Central memory CD8-positive, alpha-beta T cell (primary cell): ENCODE measurements around the gene ETV4.

Experiments
- ATAC-seq: fragments of 150-1000 bp; cut with Tn5 transposase; replicated peaks from 2 replicates; pipeline ENCODE4 v1.10.0; 2022; ENCODE audit warnings: mild to moderate bottlenecking, moderate FRiP score, moderate number of reproducible peaks; ENCODE audit not compliant: poor library complexity, severe bottlenecking; ENCODE audit errors: extremely low read depth
- DNase-seq, 2 donors: peaks; one replicate each; pipeline ENCODE4 v3.0.0; 2021; ENCODE audit warnings: low spot score in 2 of 2
- H3K27ac Mint-ChIP-seq: one replicate; pipeline ENCODE4 v1.8.0; 2022; ENCODE audit warnings: low read depth, mild to moderate bottlenecking, moderate library complexity, mixed read lengths
- H3K27me3 Mint-ChIP-seq: one replicate; pipeline ENCODE4 v1.8.0; 2022; ENCODE audit warnings: mixed read lengths
- H3K36me3 Mint-ChIP-seq: one replicate; pipeline ENCODE4 v1.8.0; 2022; ENCODE audit warnings: mild to moderate bottlenecking, moderate library complexity, mixed read lengths; ENCODE audit not compliant: insufficient read depth
- H3K4me1 Mint-ChIP-seq: one replicate; pipeline ENCODE4 v1.8.0; 2022; ENCODE audit warnings: mixed read lengths
- H3K4me3 Mint-ChIP-seq: one replicate; pipeline ENCODE4 v1.8.0; 2022; ENCODE audit warnings: mild to moderate bottlenecking, moderate library complexity, mixed read lengths
- H3K9me3 Mint-ChIP-seq: one replicate; pipeline ENCODE4 v1.8.0; 2022; ENCODE audit warnings: mixed read lengths

The ETV4 gene

DNA sequence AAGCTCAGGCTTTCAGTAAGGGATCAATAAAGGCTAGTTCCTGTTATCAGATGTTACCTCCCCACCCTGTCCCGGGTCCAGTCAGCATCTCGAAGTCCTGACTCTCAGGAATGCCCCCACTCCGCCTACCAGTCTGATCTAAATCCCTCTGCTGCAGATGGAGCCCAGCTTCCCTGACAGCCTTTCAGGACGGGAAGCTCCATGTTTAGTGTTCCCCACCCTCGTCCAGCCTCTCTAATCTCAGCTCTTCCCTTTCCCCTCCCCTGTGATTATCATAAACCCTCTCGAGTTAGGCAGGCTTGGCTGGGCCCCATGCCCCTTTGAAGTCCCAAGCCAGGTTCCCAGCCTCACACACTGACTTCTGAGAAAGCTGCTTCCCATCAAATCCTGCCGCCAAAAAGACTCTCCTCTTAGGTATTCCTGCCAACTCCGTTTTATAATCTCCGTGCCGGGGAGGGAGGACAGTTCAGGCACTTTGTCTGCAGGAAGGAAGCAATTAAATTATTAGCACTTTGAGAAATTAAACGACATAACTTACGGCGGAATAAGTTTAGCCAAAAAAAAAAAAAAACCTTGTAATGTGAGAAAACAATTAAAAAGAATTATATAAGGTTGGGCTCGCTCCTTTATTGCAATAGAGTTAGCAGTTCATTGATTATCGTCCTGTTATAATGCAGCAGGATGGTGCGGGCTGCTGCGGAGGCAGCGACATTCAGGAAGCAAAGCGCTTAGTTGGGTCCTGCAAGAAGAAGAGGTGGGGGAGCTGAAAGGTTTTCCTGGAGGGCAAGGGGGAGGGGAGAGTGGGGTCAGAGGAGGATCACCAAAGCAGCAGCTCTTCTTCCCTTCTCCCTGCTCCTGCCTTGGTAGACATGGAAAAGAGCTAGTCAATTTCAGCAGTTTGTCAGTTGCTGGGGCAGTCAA lies 16.8 kb upstream of the ETV4 start:
- H3K9me3 Mint-ChIP-seq, result no peaks in the 10 kb centered on the region
- no peak overlapping the region for H3K27ac Mint-ChIP-seq
- H3K36me3 Mint-ChIP-seq, result no peaks in the 10 kb centered on the region
- H3K4me1 Mint-ChIP-seq, result no peaks in the 10 kb centered on the region
- ATAC-seq (no peak), DNase-seq (no peak)
- H3K27me3 Mint-ChIP-seq, result peaks cover 56% of the 10 kb centered on the region
- no peak overlapping the region for H3K4me3 Mint-ChIP-seq

DNA sequence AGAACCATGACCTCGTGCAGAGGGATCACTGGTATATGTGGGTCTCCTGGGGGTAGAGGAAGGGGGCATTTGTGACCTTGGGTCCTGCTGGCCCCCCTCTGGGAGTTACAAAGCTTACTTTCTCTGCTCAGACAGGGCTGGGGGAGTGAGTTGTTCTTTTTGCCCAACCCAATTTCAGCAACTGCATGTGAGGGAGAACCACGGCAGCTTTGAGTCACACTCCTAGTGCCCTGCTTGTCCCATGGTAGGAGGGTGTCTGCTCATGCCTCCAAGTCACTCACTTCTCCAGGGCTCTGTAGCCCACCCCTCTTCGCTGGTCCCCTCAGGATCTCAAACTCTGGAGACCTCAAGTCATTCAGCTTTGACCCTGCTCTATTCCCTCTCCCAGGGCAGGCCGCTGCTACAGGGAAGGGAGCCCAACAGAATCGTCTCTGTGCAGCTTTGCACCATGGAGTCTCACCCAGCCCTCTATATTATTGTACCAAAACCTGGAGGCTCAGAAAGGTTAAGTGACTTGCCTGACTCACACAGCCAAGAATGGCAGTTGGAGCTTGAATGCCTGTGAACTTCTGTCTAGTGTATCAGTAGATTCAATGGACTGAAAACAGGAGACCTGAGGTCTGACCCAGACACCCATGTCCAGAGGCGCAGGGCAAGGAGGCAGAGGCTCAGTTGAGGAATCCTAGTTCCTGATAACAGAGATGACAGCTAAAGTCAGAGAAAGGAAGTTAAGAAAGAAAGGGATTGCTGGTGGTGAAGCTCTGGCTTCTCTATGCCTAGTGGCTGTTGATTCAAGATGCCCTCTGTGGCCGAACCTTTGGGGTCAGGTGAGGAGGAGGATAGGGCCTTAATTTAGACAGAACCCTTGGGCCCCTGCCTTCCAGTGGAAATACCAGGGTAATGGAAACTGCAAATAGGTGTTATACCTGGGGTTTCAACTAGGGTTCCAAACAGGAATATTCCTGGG lies 14.6 kb upstream of the ETV4 start:
- no peaks in the 10 kb centered on the region for H3K4me1 Mint-ChIP-seq
- ATAC-seq (no peak), DNase-seq (no peak)
- no peak overlapping the region for H3K4me3 Mint-ChIP-seq
- H3K27me3 Mint-ChIP-seq, result peaks cover 56% of the 10 kb centered on the region
- H3K36me3 Mint-ChIP-seq, result no peaks in the 10 kb centered on the region
- H3K9me3 Mint-ChIP-seq, result no peaks in the 10 kb centered on the region
- H3K27ac Mint-ChIP-seq, result no peak overlapping the region

DNA sequence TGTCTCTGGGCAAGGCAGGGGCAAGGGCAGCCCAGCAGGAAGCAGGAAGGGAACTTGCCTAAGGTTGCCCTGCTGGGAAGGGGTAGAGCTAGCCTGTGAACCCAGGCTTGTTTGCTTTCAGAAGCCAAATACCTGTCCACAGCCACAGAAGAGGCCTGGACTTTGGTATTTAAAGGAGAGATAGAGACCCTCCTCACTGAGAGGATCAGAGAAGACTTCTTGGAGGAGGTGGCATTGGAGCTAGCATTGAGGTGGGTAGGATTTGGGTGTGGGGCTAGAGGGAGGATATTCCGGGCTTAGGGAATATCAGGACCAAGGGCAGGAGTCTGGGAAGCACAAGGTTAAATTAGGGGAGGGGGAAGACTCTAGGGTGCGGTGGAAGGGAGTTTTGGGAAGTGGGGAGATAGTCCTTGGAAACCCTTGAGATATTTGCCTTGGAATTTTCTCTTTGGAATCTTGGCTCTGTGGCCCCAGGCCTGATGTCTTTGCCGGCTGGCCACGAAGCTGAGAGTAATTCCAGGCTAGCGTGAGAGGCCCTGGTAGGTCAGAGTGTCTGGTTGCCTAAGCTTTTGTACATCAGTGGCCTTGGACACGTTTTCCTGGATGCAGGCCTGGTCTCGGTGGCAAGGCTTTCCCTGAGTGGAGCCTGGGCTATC lies 13.1 kb upstream of the ETV4 start:
- no peak for ATAC-seq
- H3K4me1 Mint-ChIP-seq, result no peaks in the 10 kb centered on the region

DNA sequence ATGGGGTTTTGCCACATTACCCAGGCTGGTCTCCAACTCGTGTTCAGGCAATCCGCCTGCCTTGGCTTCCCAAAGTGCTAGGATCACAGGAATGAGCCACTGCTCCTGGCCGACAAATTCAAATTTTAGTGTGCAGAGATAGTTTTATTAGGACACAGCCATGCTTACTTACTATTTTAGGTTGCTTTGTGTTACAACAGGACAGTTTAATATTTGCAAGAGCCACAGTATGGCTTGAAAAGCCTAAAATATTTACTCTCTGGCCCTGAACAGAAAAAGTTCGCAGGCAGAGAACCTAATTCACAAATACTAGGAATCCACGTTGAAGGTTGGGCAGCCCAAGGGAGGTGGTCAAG lies 12.6 kb upstream of the ETV4 start:
- Mint-ChIP-seq H3K4me1 (no peaks in the 10 kb centered on the region), H3K36me3 (no peaks in the 10 kb centered on the region), H3K27ac (no peak overlapping the region), H3K9me3 (no peaks in the 10 kb centered on the region), H3K27me3 (peaks cover 54% of the 10 kb centered on the region), H3K4me3 (no peak overlapping the region)
- ATAC-seq, result no peak
- no peak for DNase-seq

More for the DNA sequence above, 13.1 kb upstream of the ETV4 start:
- no peak for DNase-seq
- no peaks in the 10 kb centered on the region for H3K36me3 Mint-ChIP-seq
- H3K9me3 Mint-ChIP-seq, result no peaks in the 10 kb centered on the region
- H3K27me3 Mint-ChIP-seq, result peaks cover 54% of the 10 kb centered on the region
- H3K27ac Mint-ChIP-seq, result no peak overlapping the region
- H3K4me3 Mint-ChIP-seq, result no peak overlapping the region

DNA sequence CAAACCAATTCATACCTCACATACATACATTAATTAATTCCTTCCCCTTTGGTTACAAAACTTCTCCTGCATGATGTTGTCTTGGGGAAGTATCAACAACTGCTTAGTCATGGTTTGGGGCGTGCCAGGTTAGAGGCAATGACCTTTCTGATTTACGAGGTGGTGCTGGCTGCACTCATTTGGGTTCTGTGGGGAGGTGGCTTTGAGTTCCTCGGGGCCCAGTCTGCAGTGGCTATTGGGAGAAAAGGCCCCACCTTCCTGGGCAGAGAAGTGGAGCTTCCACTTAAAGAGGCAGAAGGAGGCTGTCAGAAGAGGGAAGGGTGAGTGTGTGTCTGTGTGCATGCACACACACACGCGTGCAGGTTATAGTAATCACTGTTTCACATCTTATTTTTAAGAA lies 10.2 kb upstream of the ETV4 start:
- Mint-ChIP-seq H3K4me3 (no peak overlapping the region), H3K27me3 (peaks cover 44% of the 10 kb centered on the region), H3K36me3 (no peaks in the 10 kb centered on the region), H3K9me3 (no peaks in the 10 kb centered on the region), H3K4me1 (no peaks in the 10 kb centered on the region), H3K27ac (no peak overlapping the region)
- ATAC-seq (no peak), DNase-seq (no peak)

DNA sequence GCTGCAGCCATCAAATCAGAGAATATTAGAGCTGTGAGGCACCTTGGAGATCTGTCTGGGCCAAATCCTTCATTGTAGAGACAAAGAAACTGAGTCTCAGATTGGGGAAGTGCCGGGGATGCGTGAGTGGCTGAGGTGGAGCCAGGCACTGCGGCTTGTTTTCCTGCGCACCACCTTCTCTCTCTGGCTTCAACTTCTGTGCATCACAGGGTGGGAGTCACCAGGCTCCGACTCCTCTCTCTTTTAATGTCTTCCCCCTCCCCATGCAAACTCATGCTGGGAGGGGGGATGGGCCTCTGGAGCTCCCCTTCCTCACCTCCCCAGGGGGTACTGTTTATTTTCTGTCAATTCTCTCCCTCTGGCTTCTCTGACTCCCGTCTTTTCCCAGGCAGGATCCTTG lies 8.7 kb upstream of the ETV4 start:
- Mint-ChIP-seq H3K4me1 (no peaks in the 10 kb centered on the region), H3K9me3 (no peaks in the 10 kb centered on the region), H3K36me3 (no peaks in the 10 kb centered on the region), H3K4me3 (no peak overlapping the region), H3K27me3 (peaks cover 49% of the 10 kb centered on the region), H3K27ac (no peak overlapping the region)
- DNase-seq (no peak), ATAC-seq (no peak)

DNA sequence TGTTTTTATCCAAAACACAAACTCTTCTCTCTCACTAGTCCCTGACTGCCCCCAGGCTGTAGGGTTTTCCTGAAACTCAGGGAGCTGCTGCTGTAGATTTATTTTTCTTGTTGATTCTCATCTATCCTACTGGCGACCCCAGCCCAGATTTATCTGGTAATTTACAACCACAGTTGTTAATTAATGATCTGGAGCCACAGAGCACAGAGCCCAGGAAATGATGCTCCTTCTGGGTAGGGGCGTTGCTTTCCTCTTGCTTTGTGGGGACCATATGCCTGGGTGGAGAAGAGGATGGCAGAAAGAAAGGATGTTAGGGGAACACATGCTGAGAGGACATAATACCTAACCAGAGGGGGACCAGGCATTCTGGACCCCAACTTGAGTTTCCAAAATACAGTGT lies 7.4 kb upstream of the ETV4 start:
- ATAC-seq (no peak), DNase-seq (no peak)
- H3K4me3 Mint-ChIP-seq, result no peak overlapping the region
- no peaks in the 10 kb centered on the region for H3K9me3 Mint-ChIP-seq
- H3K4me1 Mint-ChIP-seq, result no peaks in the 10 kb centered on the region
- H3K27me3 Mint-ChIP-seq, result peaks cover 51% of the 10 kb centered on the region
- H3K27ac Mint-ChIP-seq, result no peak overlapping the region
- H3K36me3 Mint-ChIP-seq, result no peaks in the 10 kb centered on the region

DNA sequence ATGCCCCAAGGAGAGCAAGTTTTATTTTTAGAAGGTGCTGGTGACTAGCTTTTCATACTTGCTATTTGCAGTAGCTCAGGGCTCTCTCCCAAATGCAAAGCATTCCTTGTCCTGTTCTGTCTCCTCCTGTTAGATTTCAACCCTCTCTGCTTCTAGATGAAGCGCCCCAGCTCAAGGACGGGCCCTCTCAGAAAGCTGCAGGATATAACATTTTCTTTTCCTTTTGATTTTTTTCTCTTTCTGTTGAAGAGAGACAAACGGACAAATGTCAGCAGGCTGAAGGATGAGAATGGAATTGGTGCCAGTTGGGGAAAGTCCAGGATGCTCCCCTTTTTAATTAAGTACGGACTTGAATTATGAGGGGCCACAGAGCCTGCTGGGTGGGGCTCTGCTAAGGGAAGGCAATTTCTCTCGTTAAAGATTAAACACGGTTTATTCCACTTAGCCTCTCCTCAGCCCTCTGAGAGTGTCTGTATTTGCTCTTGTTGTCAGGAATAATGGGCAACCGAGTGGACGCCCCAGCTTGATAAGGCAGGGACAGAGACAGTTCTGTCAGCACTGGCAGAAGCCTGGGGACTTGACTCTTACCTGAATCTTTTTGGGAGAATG lies 6.2 kb upstream of the ETV4 start:
- no peak for DNase-seq
- H3K4me3 Mint-ChIP-seq, result no peak overlapping the region
- H3K36me3 Mint-ChIP-seq, result no peaks in the 10 kb centered on the region
- peaks cover 1% of the 10 kb centered on the region for H3K4me1 Mint-ChIP-seq
- H3K27me3 Mint-ChIP-seq, result peaks cover 61% of the 10 kb centered on the region
- H3K27ac Mint-ChIP-seq, result no peak overlapping the region
- no peaks in the 10 kb centered on the region for H3K9me3 Mint-ChIP-seq
- ATAC-seq, result no peak

DNA sequence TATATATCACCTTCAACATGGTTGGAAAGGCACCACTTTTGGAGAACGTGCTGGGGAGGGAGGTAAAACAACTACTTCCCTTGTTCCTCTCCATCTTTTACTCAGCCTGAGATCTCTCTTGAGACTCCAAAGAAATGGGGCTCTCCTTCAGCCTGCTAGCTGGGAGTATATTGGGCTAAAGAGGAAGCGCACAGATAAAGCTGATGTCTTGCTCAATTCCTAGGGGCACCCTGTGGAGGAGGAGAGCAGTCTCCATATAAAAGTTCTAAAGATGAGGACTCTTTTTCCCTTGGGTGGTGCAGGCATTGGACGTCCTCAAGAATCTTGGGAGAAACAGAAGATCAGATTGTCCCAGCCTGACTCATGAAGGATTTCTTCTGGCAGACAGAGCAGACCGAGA lies 4.6 kb upstream of the ETV4 start:
- peaks cover 7% of the 10 kb centered on the region for H3K36me3 Mint-ChIP-seq
- no peaks in the 10 kb centered on the region for H3K9me3 Mint-ChIP-seq
- peaks cover 74% of the 10 kb centered on the region for H3K27me3 Mint-ChIP-seq
- H3K4me1 Mint-ChIP-seq, result peaks cover 13% of the 10 kb centered on the region
- H3K4me3 Mint-ChIP-seq, result no peak overlapping the region
- no peak for DNase-seq
- no peak overlapping the region for H3K27ac Mint-ChIP-seq
- no peak for ATAC-seq

DNA sequence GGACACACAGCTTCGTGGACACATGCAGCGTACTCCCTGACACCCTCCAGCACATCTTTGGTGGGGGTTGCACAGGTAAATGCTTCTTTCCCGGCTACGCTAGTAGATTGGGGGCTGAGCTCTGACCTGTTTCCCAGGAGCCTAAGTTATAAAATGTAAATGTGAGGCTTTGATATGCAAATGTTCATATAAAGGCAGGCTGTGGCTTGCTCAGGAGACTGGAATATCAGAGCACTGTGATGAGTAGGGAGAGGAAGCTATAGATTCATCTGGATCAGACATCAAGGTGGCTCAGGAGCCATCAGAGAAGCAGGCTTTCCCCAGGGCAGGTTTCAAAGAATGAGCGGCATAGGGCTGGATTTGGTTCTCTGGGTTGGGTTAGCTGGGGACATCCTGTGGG lies 3.4 kb upstream of the ETV4 start:
- Mint-ChIP-seq H3K4me1 (peaks cover 20% of the 10 kb centered on the region), H3K27me3 (peaks cover 80% of the 10 kb centered on the region), H3K27ac (no peak overlapping the region), H3K4me3 (no peak overlapping the region), H3K36me3 (peaks cover 15% of the 10 kb centered on the region), H3K9me3 (no peaks in the 10 kb centered on the region)
- ATAC-seq (no peak), DNase-seq (no peak)

DNA sequence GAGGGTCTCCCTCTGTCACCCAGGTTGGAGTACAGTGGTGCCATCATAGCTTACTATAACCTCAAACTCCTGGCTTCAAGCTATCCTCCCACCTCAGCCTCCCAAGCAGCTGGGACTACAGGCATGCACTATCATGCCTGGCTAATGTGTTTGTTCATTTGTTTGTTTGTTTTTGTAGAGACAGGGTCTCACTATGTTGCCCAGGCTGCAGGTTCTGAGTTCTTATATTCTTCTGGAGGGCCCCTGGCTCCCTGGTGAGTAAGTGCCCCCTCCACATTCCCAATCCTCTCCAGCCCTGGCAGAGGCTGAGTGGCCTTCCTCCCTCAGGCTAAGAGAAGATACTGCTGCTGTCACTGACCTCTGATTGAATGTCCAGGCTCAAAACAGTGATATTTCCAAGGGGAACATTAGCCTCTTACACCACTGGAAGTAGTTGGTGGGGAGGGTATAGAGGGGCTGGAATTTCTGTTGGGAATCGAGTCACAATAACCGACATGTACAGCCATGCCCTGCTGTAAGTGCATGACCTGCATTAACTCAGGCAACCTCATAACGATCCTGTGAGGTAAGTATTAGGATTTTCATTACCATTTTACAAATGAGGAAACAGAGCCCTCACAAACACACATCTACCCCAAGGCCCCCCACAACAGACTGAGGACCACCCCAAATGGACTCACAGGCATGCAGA lies 2.7 kb upstream of the ETV4 start:
- Mint-ChIP-seq H3K4me3 (no peak overlapping the region), H3K27me3 (peaks cover 80% of the 10 kb centered on the region), H3K36me3 (peaks cover 15% of the 10 kb centered on the region), H3K9me3 (no peaks in the 10 kb centered on the region), H3K4me1 (peaks cover 22% of the 10 kb centered on the region), H3K27ac (no peak overlapping the region)
- DNase-seq, result no peak
- ATAC-seq, result no peak
